Measurements from ENCODE around the gene NUS1. TPM values are rescaled to one million over a fixed set of nuclear protein-coding genes. Genes with fewer than 3 reads are reported as not detected.

Gene NUS1
- total and polyA plus RNA-seq, 10 of the 15 experiments (the other 5 are each of a cell fraction or from before 2014, with no cell fraction given): 16.7 to 46.5 (median 22.1) TPM

DNA sequence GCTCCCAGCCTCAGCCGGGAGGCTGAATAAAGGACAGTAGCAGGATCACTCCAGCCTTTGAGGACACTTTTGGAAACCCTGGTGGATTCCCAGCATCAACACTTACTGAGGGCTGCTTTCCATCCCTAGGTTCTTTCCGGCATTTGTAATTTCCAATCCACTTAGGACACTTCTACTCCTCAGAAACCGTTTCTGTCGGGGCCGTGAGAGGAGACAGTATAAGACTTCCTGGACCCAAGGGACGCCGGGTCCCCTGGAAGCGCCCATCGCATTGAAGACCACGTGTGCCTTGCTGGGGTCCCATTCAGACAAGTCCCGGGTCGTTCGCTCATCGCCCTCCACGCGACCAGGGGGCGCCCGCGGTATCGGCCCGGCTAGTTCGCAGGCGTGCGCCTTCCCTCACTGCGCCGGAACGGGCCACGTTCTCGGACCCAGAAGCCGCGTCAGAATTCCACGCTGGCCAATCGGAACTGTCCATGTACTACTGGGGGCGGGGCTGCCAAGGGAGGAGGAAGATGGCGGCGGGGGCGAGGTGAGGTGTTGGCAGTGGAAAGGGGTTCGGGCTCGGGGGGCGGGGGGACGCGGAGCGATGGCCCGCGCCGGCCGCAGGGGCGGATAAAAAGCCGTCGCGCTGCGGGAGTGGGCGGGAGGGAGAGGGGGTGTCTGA, at the start of gene NUS1 (continued):
- TF ChIP-seq, protein P1, sequence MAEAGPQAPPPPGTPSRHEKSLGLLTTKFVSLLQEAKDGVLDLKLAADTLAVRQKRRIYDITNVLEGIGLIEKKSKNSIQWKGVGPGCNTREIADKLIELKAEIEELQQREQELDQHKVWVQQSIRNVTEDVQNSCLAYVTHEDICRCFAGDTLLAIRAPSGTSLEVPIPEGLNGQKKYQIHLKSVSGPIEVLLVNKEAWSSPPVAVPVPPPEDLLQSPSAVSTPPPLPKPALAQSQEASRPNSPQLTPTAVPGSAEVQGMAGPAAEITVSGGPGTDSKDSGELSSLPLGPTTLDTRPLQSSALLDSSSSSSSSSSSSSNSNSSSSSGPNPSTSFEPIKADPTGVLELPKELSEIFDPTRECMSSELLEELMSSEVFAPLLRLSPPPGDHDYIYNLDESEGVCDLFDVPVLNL (IDR thresholded peaks at IDR 0.05; ENCODE audit: low read depth, low read length): no peak
- TF ChIP-seq NFYA (IDR thresholded peaks at IDR 0.05; ENCODE audit: borderline replicate concordance, low read depth, low read length) (no peak), RBBP5 (conservative IDR thresholded peaks at IDR 0.05) (no peak), POLR2AphosphoS2 (IDR thresholded peaks at IDR 0.05; ENCODE audit: low read depth, low read length) (no peak), ATF7 (IDR thresholded peaks at IDR 0.05; ENCODE audit: low read depth) (peak; percentile 48), PAX5 (IDR thresholded peaks at IDR 0.05; ENCODE audit: borderline replicate concordance, low read depth, low read length) (no peak), PRDM15 (CRISPR knock-in tag; IDR thresholded peaks at IDR 0.05) (no peak), DPF2 (IDR thresholded peaks at IDR 0.05) (peak; percentile 40; the same call in 1 of the 2 replicates), GATAD2B (conservative IDR thresholded peaks at IDR 0.05; ENCODE audit: low read depth) (0 out of 2 replicates have a peak, but pooled peaks have one; percentile 31), TCF3 (IDR thresholded peaks at IDR 0.05; ENCODE audit: borderline replicate concordance, insufficient read depth, low read depth, low read length) (no peak), MTA3 (IDR thresholded peaks at IDR 0.05; ENCODE audit: borderline replicate concordance, low read length) (no peak), ZZZ3 (IDR thresholded peaks at IDR 0.05; ENCODE audit: control insufficient read depth, insufficient read length, low read depth) (no peak), ESRRA (IDR thresholded peaks at IDR 0.05; ENCODE audit: low read length) (no peak), KAT2A (conservative IDR thresholded peaks at IDR 0.05; ENCODE audit: control insufficient read depth, low read depth, low read length) (no peak), ZSCAN29 (IDR thresholded peaks at IDR 0.05) (no peak), CHD1 (IDR thresholded peaks at IDR 0.05; ENCODE audit: low read depth, low read length) (no peak), SUZ12 (IDR thresholded peaks at IDR 0.05; ENCODE audit: unreplicated experiment) (no peak), CHD4 (IDR thresholded peaks at IDR 0.05) (no peak), RUNX3 (IDR thresholded peaks at IDR 0.05; ENCODE audit: low read length) (no peak; the same call in 1 of the 2 replicates)
- TF ChIP-seq, protein P2, sequence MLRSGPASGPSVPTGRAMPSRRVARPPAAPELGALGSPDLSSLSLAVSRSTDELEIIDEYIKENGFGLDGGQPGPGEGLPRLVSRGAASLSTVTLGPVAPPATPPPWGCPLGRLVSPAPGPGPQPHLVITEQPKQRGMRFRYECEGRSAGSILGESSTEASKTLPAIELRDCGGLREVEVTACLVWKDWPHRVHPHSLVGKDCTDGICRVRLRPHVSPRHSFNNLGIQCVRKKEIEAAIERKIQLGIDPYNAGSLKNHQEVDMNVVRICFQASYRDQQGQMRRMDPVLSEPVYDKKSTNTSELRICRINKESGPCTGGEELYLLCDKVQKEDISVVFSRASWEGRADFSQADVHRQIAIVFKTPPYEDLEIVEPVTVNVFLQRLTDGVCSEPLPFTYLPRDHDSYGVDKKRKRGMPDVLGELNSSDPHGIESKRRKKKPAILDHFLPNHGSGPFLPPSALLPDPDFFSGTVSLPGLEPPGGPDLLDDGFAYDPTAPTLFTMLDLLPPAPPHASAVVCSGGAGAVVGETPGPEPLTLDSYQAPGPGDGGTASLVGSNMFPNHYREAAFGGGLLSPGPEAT (IDR thresholded peaks at IDR 0.05; ENCODE audit: low read depth): peak; percentile 86
- TF ChIP-seq, protein P3, sequence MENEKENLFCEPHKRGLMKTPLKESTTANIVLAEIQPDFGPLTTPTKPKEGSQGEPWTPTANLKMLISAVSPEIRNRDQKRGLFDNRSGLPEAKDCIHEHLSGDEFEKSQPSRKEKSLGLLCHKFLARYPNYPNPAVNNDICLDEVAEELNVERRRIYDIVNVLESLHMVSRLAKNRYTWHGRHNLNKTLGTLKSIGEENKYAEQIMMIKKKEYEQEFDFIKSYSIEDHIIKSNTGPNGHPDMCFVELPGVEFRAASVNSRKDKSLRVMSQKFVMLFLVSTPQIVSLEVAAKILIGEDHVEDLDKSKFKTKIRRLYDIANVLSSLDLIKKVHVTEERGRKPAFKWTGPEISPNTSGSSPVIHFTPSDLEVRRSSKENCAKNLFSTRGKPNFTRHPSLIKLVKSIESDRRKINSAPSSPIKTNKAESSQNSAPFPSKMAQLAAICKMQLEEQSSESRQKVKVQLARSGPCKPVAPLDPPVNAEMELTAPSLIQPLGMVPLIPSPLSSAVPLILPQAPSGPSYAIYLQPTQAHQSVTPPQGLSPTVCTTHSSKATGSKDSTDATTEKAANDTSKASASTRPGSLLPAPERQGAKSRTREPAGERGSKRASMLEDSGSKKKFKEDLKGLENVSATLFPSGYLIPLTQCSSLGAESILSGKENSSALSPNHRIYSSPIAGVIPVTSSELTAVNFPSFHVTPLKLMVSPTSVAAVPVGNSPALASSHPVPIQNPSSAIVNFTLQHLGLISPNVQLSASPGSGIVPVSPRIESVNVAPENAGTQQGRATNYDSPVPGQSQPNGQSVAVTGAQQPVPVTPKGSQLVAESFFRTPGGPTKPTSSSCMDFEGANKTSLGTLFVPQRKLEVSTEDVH (IDR thresholded peaks at IDR 0.05; ENCODE audit: low read depth, partially characterized antibody): no peak
- TF ChIP-seq, protein P4, sequence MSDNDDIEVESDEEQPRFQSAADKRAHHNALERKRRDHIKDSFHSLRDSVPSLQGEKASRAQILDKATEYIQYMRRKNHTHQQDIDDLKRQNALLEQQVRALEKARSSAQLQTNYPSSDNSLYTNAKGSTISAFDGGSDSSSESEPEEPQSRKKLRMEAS (IDR thresholded peaks at IDR 0.05; ENCODE audit: low read depth, low read length): peak; percentile 85
